ENCODE measurements around the gene AASDH.

The AASDH gene, protein sequence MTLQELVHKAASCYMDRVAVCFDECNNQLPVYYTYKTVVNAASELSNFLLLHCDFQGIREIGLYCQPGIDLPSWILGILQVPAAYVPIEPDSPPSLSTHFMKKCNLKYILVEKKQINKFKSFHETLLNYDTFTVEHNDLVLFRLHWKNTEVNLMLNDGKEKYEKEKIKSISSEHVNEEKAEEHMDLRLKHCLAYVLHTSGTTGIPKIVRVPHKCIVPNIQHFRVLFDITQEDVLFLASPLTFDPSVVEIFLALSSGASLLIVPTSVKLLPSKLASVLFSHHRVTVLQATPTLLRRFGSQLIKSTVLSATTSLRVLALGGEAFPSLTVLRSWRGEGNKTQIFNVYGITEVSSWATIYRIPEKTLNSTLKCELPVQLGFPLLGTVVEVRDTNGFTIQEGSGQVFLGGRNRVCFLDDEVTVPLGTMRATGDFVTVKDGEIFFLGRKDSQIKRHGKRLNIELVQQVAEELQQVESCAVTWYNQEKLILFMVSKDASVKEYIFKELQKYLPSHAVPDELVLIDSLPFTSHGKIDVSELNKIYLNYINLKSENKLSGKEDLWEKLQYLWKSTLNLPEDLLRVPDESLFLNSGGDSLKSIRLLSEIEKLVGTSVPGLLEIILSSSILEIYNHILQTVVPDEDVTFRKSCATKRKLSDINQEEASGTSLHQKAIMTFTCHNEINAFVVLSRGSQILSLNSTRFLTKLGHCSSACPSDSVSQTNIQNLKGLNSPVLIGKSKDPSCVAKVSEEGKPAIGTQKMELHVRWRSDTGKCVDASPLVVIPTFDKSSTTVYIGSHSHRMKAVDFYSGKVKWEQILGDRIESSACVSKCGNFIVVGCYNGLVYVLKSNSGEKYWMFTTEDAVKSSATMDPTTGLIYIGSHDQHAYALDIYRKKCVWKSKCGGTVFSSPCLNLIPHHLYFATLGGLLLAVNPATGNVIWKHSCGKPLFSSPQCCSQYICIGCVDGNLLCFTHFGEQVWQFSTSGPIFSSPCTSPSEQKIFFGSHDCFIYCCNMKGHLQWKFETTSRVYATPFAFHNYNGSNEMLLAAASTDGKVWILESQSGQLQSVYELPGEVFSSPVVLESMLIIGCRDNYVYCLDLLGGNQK

DNA sequence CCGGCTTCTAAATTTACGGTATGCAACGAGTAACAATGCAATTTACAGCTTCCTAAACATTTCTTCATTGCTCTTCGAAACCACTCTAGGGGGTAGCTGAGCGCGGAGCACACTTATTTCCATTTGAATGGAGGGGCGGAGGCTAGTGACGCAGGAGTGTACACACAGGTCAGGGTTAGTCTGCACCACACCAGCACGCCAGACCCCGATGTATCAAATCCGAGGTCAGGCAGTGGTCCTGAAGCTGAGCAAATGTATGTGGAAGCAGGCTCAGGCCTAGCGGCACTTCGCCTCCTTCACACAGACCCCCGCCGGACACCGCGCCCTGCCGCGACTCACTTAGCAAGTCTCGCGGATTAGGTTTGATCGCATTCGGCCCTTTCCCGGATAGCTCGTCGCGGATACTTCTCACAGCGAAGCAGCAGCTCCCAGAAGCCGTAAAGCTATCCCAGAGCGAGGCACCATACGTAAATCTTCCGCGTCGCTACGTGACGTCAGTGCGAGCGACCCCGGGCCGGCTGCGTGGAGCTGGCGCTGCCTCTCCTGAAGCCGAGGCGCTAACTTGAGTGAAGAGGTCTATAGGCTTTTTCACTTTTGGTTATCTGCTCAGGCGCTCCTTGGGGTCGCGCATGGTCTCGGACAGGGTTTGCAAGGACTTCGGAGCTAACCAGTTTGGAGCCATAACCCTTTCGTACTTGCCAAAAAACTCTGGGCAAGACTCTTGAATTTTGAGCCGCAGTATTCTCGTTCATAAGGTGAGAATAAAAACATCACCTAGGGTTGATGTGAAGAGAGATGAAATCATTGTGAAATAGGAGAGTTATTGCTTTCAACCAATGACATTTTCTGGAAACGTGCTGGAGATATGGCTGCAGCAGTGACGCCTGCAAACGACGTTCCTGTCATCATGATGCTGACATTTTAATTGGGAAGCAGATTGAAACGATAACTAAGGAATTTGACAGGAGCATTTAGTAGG lies at the start of gene AASDH:
AASDH (minus strand) TSS at position 469 of the 979 bp plus-strand sequence. CDS start 3,192 bp downstream, outside the sequence.
- peak; percentile 99 for DNase-seq

DNA sequence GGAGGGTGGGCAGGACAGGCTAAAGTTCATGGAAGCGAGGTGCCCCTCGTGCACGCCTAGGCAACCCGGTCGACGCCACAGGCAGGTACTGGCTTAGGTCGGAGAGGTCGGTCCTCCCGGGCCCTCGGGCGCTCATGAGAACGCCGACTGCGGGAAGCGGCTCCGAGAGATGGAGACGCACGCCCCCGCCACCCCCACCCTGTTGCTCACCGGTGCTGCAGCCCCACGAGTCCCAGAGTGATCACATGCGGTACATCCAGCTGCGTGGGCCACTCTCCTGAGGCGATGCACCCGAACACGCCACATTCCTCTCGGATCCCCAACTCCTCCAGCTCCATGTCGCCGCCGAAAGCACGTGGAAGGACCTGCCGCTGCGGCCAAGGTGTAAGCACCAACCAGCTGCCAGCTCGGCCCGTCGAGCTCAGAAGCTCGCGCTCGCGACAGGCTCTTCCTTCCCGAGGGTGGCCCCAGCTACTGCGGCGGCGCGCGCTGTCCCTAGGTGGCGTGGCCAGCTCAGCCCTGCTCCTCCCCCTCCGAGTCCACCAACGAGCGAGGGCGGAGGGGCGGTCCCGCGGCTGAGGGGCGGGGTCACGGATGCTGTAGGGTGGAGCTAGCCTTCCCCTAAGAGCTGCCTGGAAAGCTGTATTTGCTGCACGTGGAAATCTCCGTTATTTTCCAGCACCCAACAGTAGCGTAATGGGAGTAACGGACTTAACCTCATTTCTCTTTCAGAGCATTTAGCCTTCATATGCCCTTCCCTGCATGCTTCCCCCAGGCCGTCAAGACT lies 48.0 kb upstream of the AASDH start, which contains the start of gene PPAT:
PPAT (minus strand) TSS at position 476 of the 787 bp plus-strand sequence; CDS start at position 338, 138 bp downstream.
- peak; percentile 99 for DNase-seq

DNA sequence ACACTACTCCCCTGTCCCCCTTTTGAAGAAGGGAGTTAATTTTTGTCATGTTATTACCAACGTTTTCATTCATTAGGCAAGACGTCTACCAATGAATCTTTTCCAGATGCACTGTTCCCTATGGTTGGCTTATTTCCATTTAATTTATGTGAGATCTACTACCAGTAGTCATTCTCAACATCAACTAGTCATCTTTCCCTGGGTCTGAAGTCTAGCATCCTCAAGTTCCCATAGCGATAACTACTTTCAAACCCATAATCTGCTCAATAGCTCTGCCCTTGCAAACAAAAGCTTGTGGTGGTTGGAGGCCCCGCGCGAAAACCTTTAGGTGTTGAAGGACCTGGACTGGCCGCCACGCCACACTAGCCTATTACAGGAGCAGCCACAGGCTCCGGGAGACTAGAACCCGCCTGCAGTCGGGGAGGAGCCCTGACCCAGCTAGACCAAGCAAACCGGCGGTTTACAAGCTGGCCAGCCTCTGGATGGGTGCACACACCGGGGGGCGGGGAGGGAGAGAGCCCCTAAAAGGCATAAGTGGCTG lies 47.4 kb upstream of the AASDH start:
- DNase-seq, result peak; percentile 74

DNA sequence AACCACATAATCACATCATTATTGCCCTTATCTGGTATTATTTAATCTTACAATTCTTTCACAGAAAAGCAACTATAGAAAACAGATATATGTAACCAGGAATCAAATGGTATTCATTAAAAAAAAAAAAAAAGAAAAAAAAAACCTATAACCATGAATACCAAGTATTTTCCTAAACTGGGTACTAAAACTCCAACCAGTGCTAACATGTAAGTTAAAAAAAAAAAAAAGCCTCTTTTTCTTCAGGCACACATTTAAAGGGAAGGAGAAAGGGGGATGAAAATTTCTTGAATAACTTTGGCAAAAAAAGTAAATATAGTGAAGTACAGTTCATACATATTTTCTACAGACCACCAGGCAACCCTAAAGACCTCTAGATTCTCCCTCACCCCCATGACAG lies 46.0 kb upstream of the AASDH start:
- DNase-seq, result no peak

DNA sequence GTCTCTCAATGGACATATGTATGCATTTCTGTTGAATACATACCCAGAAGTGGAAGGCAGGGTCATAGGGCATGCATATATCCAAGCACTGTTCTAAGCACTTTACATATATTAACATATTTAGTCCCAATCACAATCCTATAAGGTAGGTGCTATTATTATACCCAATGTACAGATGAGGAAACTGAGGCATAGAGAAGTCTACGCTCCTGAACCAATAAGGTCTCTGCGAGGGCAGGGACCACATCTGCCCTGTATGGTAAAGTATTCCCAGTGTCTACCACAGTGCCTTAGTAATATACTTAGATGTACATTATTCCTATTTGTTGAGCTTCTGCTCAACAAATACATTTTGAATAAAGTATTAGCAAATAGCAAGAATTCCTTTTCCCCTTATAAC lies 42.9 kb upstream of the AASDH start:
- DNase-seq, result no peak

DNA sequence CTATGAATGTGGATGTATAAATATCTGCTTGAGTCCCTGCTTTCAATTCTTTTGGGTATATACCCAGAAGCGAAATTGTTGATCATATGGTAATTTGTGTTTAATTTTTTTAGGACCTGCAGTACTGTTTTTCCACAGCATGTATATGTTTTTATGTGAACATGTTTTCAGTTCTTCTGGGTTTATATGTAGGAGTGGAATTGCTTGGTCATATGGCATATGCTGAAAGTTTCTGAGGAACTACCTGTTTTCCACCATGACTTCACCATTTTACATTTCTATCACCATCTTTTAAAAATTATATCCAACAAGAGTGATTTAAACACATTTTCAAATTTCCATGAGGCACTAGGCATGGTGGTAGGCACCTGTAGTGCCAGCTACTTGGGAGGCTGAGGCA lies 39.9 kb upstream of the AASDH start:
- no peak for DNase-seq

DNA sequence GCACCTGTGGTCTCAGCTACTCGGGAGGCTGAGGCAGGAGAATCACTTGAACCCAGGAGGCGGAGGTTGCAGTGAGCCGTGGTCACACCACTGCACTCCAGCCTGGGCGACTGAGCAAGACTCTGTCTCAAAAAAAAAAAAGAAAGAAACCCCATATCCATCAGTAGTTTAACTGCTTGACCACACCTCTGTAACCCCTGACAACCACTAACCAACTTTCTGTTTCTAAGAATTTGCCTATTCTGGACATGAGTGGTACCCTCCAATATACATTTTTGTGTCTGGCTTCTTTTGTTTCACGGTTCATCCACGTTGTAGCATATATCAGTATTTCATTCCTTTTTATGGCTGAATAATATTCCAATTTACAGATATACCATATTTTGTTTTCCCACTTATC lies 39.0 kb upstream of the AASDH start:
- no peak for DNase-seq

DNA sequence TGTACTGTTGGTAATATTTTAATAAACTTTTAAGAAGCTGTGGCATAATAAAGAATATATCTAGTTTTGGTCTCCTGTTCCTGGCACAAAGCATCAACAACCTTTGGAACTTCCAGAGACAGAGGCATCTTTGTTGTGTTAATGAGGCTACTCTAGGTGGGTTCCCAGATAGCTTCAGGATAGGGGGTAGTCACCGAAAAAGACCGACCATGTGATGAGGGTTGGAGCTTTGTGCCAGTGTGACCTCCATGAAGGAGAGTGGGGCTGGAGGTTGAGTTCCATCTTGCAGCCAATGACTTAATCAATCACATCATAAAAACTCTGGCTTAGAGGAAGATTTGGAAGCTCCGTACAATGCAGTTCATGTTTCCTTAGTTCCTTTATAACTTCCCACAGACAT lies 38.2 kb upstream of the AASDH start:
- no peak for DNase-seq

DNA sequence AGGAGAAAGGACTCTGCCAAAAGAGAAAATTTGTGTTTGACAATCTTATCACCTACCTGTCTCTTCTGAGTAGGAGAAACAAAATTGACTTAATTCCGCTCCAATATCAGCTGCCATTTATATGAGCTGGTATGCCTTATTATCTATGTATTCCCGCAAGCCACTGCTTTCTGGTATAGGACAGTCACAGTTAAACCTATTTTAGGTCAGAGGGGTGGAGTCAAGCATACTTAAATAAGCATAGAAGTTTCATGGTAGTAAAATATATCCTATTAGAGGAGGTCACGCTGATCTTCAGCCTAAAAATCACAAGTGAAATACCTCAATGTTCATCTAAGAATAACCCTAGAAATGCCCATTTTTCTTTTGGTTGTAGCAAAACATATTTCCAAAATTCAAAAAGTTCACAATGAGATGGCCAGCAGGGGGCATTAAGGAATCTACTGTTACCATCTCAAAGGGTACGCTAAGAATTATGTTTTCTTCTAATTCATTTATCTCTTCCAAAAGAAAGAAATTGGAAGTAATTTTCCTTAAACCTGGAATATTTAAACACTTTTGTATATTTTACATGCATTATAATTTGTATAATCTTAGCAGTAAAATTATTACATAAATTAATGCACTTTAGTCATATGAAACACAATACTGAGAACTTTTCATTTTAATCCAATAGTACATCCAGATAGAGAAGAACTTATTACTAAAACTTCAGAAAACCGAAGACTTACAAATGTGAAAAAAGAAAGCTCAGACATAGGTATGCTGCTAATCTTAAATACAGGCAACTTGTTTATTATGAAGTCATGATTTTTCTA lies 37.6 kb upstream of the AASDH start:
- DNase-seq, result no peak

DNA sequence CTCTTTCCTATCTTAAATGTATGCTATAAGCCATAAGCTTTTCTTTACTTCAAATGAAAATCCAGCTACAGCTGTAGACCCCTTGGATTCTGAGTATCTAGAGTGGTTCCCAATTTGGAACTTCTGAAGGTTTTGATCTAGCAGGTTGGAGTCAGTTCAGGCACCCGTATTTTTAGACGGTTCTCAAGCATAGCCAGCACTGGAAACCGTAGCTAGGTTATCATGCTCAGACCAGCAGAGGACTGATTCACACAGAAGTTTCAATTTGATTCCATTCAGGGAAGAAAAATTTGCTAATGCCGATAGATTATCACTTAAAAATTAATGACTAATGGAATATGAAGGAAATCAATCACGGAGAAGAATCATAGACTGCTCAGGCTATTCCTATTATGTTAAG lies 36.9 kb upstream of the AASDH start:
- no peak for DNase-seq

DNA sequence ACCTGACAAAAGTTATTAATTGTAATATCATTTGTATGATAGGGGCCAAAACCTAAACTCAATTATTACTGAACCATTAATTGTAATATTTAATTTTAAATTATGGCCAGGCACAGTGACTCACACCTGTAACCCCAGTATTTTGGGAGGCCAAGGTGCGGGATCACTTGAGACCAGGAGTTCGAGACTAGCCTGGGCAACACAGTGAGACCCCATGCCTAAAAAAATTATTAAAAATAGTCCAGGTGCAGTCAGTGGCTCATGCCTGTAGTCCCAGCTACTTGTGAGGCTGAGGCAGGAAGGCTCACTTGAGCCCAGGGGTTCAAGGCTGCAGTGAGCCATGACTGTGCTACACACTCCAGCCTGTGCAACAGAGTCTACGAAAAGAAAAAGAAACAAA lies 30.1 kb upstream of the AASDH start:
- DNase-seq, result no peak

DNA sequence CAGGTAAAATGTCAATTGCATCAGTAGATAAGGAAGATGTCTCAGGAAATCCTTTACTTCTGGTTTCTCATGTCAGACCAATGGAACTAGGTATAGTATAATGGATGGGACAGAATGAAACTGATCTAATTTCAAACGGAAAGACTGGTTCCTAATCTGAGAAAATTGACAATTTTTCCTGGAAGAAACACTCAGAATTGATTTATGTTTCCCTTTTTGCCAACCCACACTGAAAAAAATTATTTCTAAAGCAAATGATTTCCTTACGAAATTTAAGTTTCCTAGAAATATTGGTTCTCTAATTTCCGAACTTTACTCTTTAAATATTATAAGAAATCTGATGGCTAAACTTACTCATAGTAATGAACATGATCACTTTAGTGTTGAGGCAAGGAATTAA lies 29.1 kb upstream of the AASDH start:
- no peak for DNase-seq

DNA sequence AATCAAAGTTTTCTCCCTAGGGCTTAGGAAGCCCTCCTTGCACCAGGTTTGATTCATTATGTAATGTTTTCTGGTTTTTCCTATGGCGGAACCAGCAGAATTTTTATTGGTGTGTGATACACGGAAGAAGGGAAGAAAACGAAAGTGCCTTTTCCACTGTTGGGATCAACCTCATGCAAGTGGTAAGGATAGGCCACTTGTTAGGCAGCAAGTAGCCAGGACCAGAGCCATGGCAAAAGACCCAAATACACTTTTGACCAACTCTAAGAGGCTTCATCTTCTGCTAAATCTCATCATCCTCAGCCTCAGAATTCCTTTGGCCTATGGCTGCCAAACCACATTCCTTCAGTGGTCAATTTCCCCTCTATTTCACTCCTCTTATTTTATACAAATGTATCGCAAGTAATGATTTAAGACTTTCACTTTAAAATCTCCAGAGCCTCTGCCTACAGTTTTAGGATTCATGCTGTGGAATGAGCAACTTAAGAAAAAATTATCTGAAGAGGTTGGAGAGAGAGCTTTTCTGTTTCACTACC lies 26.9 kb upstream of the AASDH start:
- no peak for DNase-seq

DNA sequence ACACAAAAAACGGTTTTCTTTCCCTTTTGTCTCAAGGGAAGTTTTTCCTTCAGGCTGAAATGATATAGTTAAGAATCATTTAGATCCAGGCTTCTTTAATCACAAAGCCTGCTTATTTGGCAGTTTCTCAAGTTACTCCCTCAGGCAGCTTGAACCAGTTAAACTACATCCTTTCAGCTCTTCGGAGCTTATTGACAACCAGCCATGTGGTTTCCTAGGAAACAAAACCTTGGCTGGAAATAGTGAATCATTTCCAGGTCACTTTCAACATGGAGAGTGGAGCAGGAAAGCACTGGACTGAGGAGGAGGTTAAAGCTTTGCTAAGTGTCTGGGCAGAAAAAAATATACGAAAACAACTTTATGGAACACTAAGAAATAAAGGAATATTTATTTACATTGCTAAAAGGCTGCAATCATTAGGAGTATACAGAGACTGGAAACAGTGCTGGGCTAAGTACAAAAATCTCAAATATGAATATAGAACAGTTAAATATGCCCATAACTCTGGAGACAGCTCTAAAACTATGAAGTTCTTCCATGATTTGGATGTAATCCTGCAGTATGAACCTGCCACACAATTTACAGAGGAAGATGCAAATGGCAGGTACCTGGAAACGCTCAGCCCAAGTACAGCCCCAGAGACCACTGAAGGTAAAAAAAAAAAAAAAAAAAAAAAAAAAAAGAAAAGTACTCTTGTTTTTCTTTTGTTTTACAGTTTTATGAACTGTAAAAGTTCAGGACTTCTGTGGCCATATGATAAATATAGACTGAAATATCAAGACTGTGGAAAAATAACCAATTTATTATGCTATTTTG lies 23.2 kb upstream of the AASDH start:
- peak; percentile 71 for DNase-seq

DNA sequence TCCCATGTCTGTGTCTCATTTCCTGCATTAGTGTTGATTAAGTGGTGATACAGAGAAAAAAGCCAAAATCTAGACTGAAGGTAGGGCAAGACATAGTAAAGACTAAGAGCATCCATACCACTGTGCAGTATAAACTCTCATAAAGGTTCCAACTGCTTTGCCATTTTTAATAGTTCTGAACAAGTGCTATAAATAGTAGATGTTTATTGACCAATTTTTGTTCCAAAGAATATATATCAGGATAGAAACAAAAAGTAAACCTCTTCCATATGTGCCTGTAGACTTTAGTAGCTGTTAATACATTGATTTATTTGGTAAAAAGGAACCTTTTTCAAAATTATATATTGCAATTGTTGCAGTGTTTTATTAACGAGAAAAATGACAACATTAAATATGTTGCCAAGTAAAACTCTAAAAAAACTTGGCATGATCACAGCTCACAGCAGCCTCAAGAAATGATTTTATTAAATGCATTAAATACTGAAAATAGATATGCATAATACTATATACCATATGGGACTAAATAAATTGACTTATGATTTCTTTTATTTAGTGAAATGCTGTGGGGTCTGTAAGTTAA lies 22.3 kb upstream of the AASDH start:
- DNase-seq, result no peak

DNA sequence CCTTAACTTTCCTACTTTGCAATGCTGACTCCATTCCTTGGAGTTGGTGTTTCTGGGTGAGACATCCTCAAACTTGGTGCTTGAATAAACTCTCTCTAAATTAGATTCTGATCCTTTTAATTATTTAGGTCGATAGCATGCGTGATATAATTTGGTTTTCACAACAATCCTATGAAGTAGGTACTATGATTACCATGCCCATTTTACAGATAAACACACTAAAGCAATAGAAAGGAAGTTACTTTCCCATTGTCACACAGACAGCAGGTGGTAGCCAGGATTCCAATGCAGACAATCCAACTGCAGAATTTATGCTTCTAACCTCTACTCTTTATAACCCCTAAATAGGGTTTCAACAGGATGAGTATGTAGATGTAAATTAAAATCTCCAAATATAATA lies 21.7 kb upstream of the AASDH start:
- DNase-seq, result no peak

DNA sequence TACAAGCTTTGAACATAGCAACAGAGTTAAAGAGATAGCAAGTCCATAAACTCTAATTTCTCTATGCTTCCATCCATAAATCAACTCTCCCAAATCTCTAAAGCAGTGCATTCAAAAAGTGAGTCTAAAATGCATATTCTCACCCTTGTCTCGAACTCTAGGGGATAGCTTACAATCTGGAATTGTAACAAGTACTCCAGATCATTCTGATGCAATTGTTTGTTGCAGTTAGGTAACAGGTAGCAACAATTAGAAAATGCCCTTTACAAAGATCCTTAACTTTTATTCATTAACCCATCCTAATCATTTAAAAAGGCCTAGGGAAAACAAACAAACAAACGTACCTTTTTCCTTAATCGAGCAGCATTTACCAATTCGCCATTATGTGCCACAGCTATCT lies 18.9 kb upstream of the AASDH start:
- no peak for DNase-seq

DNA sequence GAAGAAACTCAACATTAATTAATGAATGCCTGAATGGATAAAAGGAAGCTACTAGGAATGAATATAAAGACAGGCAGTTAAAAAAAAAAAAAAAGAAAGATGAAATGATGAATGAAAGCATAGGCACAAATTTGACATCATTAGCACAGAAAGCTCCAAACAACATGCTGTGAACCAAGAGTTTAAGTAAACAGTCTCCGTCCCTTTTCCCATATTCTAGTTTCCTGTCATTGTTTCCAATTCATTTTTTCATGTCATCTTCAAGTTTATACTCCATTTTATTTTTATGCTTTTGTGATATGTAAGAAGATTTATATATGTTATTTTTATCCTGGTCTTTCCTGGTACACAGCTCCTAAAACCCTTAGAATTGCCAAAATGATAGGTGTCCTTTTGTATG lies 17.7 kb upstream of the AASDH start:
- no peak for DNase-seq

DNA sequence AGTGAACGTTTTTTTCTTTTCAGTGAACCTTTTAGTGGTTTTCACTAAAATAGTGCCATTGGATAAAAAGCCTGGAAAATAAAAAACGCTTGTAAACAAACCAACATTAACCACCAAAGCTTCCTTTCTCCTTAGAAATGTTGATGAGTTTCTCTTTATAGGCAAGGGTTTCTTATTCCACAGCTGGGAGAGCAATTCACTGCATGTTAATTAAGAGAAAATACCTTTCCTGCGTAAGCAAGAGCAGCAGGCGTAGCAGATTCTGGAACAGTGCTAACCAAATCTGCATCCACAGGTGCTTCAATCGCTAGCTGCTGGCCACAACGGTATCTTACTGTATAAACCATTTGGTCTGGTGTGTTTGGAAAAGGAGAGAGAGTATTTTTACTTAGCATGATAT lies 13.3 kb upstream of the AASDH start:
- no peak for DNase-seq
